K562 (cell line): Measurements from ENCODE around the gene CNOT2. TPM values are rescaled to one million over a fixed set of nuclear protein-coding genes. Genes with fewer than 3 reads are reported as not detected.

Source experiments
- ATF1 ChIP-seq, 2 experiments: fragments of 450-650 bp in 1 of 2; IDR thresholded peaks; 2 replicates each; pipeline ENCODE4 v1.6.1; 2016; ENCODE audit warnings: missing compliant biosample characterization in 1 of 2, missing genetic modification characterization in 1 of 2
- DACH1 ChIP-seq: fragments of 450-650 bp; IDR thresholded peaks from 2 replicates; pipeline ENCODE4 v1.6.1; 2018; ENCODE audit not compliant: partially characterized antibody
- FOXJ3 ChIP-seq: sonication (generic); formaldehyde crosslinking; IDR thresholded peaks from 2 replicates; pipeline ENCODE4 v1.4.0; 2020; ENCODE audit warnings: mild to moderate bottlenecking, missing genetic modification reagents
- HDAC1 ChIP-seq, 2 experiments: fragments of 450-650 bp; IDR thresholded peaks; 2 replicates each; pipeline ENCODE4 v1.6.1; 2016 to 2017; ENCODE audit warnings: inconsistent platforms in 1 of 2, mild to moderate bottlenecking in 1 of 2, moderate library complexity in 1 of 2
- HES1 ChIP-seq: fragments of 450-650 bp; IDR thresholded peaks from 2 replicates; pipeline ENCODE4 v1.6.1; 2016; ENCODE audit warnings: low read depth, mild to moderate bottlenecking, moderate library complexity
- HSF4 ChIP-seq: fragments of 250-450 bp; sonication (Bioruptor Pico); IDR thresholded peaks from 2 replicates; pipeline ENCODE4 v2.1.2; 2022; ENCODE audit warnings: mild to moderate bottlenecking, moderate library complexity, borderline replicate concordance
- KAT8 ChIP-seq: fragments of 450-650 bp; IDR thresholded peaks from 2 replicates; pipeline ENCODE4 v1.6.1; 2016; ENCODE audit warnings: low read depth, mild to moderate bottlenecking
- MNT ChIP-seq, 2 experiments: fragments of 450-650 bp; conservative IDR thresholded peaks; 2 replicates each; pipeline ENCODE4 v1.6.1; 2017; ENCODE audit warnings: mild to moderate bottlenecking in 2 of 2, moderate library complexity in 2 of 2
- PHB ChIP-seq: fragments of 250-450 bp; sonication (Bioruptor Pico); IDR thresholded peaks from 2 replicates; pipeline ENCODE4 v1.5.0; 2021
- RBM15 ChIP-seq: fragments of 200-400 bp; formaldehyde crosslinking; IDR thresholded peaks from 2 replicates; pipeline ENCODE4 v1.6.1; 2018; ENCODE audit warnings: mild to moderate bottlenecking, low read length, moderate library complexity; ENCODE audit not compliant: insufficient read depth
- SMARCC2 ChIP-seq: fragments of 450-650 bp; IDR thresholded peaks from 2 replicates; pipeline ENCODE4 v1.6.1; 2017; ENCODE audit warnings: antibody characterized with exemption, moderate library complexity, mild to moderate bottlenecking, low read depth
- SPI1 ChIP-seq: IDR thresholded peaks from 2 replicates; pipeline ENCODE4 v1.6.1; 2011; ENCODE audit warnings: low read depth, low read length, control low read depth, borderline replicate concordance
- TSHZ1 ChIP-seq: fragments of 250-450 bp; sonication (Bioruptor Pico); IDR thresholded peaks from 2 replicates; pipeline ENCODE4 v1.4.0; 2020; ENCODE audit warnings: mild to moderate bottlenecking, moderate library complexity
- ZFP91 ChIP-seq: sonication (generic); formaldehyde crosslinking; IDR thresholded peaks from 2 replicates; pipeline ENCODE4 v1.8.0; 2022; ENCODE audit warnings: mild to moderate bottlenecking, missing genetic modification reagents
- ZNF121 ChIP-seq: sonication (generic); formaldehyde crosslinking; conservative IDR thresholded peaks from 2 replicates; pipeline ENCODE4 v1.8.0; 2022; ENCODE audit warnings: missing genetic modification reagents
- ZNF511 ChIP-seq: sonication (generic); formaldehyde crosslinking; IDR thresholded peaks from 2 replicates; pipeline ENCODE4 v1.8.0; 2022; ENCODE audit warnings: mild to moderate bottlenecking, missing genetic modification reagents
- ZNF740 ChIP-seq, 3 experiments: fragments of 200-800 bp in 1 of 3; sonication (Bioruptor generic) in 1 of 3; sonication (generic) in 1 of 3; formaldehyde crosslinking in 1 of 3; IDR thresholded peaks; 2 replicates each; pipeline versions ENCODE4 v1.6.1 to v1.8.0; 2016 to 2022; ENCODE audit warnings: mild to moderate bottlenecking in 2 of 3, missing compliant biosample characterization in 2 of 3, missing genetic modification characterization in 2 of 3, missing genetic modification reagents in 1 of 3
- polyA plus RNA-seq, 8 experiments: library from polyadenylated mRNA; depleted of rRNA in 4 of 8; stranded (reverse) in 5 of 8; unstranded in 3 of 8; fragments of >200 nt; fragmentation: Nextera tagmentation in 2 of 8; fragmentation: Illumina TruSeq in 1 of 8; extraction: Ambion mirVana in 2 of 8; extraction: Trizol in 1 of 8; gene quantifications; 2 replicates each; pipeline versions ENCODE4 v1.2.1 to v1.2.3, GENCODE V29; 2011 to 2014; ENCODE audit warnings: inconsistent platforms in 1 of 8, missing spikeins in 1 of 8
- total RNA-seq, 7 experiments: library from RNA; depleted of rRNA in 6 of 7; stranded (reverse); fragments of >200 nt in 6 of 7; fragmentation: Illumina TruSeq in 2 of 7; extraction: Trizol in 2 of 7; gene quantifications; 2 replicates each; pipeline versions ENCODE4 v1.2.1 to v1.2.3, GENCODE V29; 2011 to 2021; ENCODE audit warnings: low replicate concordance in 1 of 7

The CNOT2 gene
- total and polyA plus RNA-seq, 9 of the 15 experiments (the other 6 are each of a cell fraction or from before 2014, with no cell fraction given), result 43.6 to 119 (median 84.4) TPM

GRCh38 chr12:70242695-70243509 lies at the start of gene CNOT2 (continued):
- TF ChIP-seq TSHZ1 (CRISPR knock-in tag) (no peak), HDAC1 (IDR thresholded peaks at IDR 0.05) (peak in 1 of 2 experiments; percentile 74; a peak in 2 of 4 replicates), SMARCC2 (no peak; the same call in 1 of the 2 replicates), ZNF511 (CRISPR knock-in tag) (peak; percentile 77; the same call in 1 of the 2 replicates), SPI1 (peak; percentile 80), ZFP91 (no peak), KAT8 (no peak), HSF4 (CRISPR knock-in tag) (no peak), RBM15 (no peak), MNT (conservative IDR thresholded peaks at IDR 0.05) (peak; percentile 54 to 86), ZNF121 (CRISPR knock-in tag) (no peak), HES1 (no peak), ZNF740 (CRISPR knock-in tag; IDR thresholded peaks at IDR 0.05) (peak; percentile 84), ZNF740 (tag; IDR thresholded peaks at IDR 0.05) (no peak), FOXJ3 (CRISPR knock-in tag) (no peak), ATF1 (CRISPR knock-in tag; IDR thresholded peaks at IDR 0.05) (no peak), ATF1 (tag; IDR thresholded peaks at IDR 0.05) (peak; percentile 95), PHB (CRISPR knock-in tag) (no peak), DACH1 (no peak)
